Measurements from ENCODE around the gene COX20. TPM values are rescaled to one million over a fixed set of nuclear protein-coding genes. Genes with fewer than 3 reads are reported as not detected.

Gene COX20
- total and polyA plus RNA-seq, 2 of the 4 experiments (the other 2 are of a cell fraction), result 13.3 to 27.0 TPM

GRCh38 chr1:244893836-244894235, 58.4 kb downstream of the COX20 start:
- H3K36me3 ChIP-seq (ENCODE audit: control insufficient read depth, insufficient read depth, low read length), result no peaks in the 10 kb centered on the region
- ChIA-PET CTCF (interaction anchor here (1.2 kb wide), 1 partner anchor 149 kb away, joined by 3 read pairs; no protein-coding TSS in a partner anchor), POLR2A (ENCODE audit: unreplicated experiment) (no interaction called here)
- H4K20me1 ChIP-seq (ENCODE audit: insufficient read depth, low read length), result no peaks in the 10 kb centered on the region
- H3K4me2 ChIP-seq (ENCODE audit: low read depth, low read length), result no peak overlapping the region
- in situ Hi-C loops (cut with MboI; ENCODE audit: low sequenced_read_pairs) (no loop called here), dilution Hi-C loops (cut with HindIII; ENCODE audit: low sequenced_read_pairs, unreplicated experiment) (no loop called here), intact Hi-C loops (cut with micrococcal nuclease) (no loop called here)
- H2BK20ac ChIP-seq (ENCODE audit: low read depth, low read length), result no peak overlapping the region
- no peak for ATAC-seq (ENCODE audit: low read depth)
- H2AK9ac ChIP-seq (replicated peaks; ENCODE audit: low read depth, low read length, poor library complexity), result no peak overlapping the region
- no TSS peak for BruUV-seq (replicated peaks)
- peaks cover 6% of the 10 kb centered on the region; the same call in 1 of the 2 replicates for H3K9me1 ChIP-seq (ENCODE audit: insufficient read depth, low read length)
- no peak overlapping the region; the same call in 1 of the 2 replicates for H3K4ac ChIP-seq (ENCODE audit: low read depth, low read length)
- no peak overlapping the region for H3K4me3 ChIP-seq (ENCODE audit: insufficient read depth, low read depth, low read length)
- H2BK5ac ChIP-seq (ENCODE audit: low read depth, low read length, poor library complexity, severe bottlenecking), result no peak overlapping the region
- H3K27me3 ChIP-seq (ENCODE audit: control insufficient read depth, insufficient read depth, low read length), result no peaks in the 10 kb centered on the region
- H3K23ac ChIP-seq (ENCODE audit: low read depth, low read length), result no peak overlapping the region
- H3K27ac ChIP-seq (ENCODE audit: insufficient read depth, low read length), result no peak overlapping the region
- H4K8ac ChIP-seq (ENCODE audit: low read depth in 2 of 2, low read length in 2 of 2), result no peak overlapping the region
- H4K5ac ChIP-seq (ENCODE audit: low read depth, low read length), result no peak overlapping the region
- no peak overlapping the region for H3K56ac ChIP-seq (ENCODE audit: extremely low read depth, insufficient read depth, low read length)
- H2BK15ac ChIP-seq (ENCODE audit: low read depth, low read length), result no peak overlapping the region; the same call in 2 of the 3 replicates
- no peak overlapping the region for H3K18ac ChIP-seq (ENCODE audit: low read depth, low read length)
- no peak overlapping the region for H4K91ac ChIP-seq (ENCODE audit: insufficient read depth, low read depth, low read length)
- no peak overlapping the region for H3K9ac ChIP-seq (ENCODE audit: low read depth, low read length)
- WGBS, 2 experiments (ENCODE audit: extremely low coverage in 2 of 2, insufficient read length in 1 of 2), result 100% methylated on average over 2 of the region's 7 CpGs; no CpG with 5 or more reads in 1 of the 2 experiments
- TF ChIP-seq CEBPB (IDR thresholded peaks at IDR 0.05; ENCODE audit: low read depth, low read length) (no peak), CTCF (conservative IDR thresholded peaks at IDR 0.05; ENCODE audit: low read depth, low read length) (no peak), CHD1 (IDR thresholded peaks at IDR 0.05; ENCODE audit: low read depth, low read length) (no peak), FOS (IDR thresholded peaks at IDR 0.05; ENCODE audit: low read depth, low read length) (no peak), MAFK (IDR thresholded peaks at IDR 0.05; ENCODE audit: low read depth, low read length) (no peak)
- TF ChIP-seq, protein P1, sequence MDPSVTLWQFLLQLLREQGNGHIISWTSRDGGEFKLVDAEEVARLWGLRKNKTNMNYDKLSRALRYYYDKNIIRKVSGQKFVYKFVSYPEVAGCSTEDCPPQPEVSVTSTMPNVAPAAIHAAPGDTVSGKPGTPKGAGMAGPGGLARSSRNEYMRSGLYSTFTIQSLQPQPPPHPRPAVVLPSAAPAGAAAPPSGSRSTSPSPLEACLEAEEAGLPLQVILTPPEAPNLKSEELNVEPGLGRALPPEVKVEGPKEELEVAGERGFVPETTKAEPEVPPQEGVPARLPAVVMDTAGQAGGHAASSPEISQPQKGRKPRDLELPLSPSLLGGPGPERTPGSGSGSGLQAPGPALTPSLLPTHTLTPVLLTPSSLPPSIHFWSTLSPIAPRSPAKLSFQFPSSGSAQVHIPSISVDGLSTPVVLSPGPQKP (IDR thresholded peaks at IDR 0.05; ENCODE audit: borderline replicate concordance, low read depth, low read length), result no peak
- TF ChIP-seq, protein P2, sequence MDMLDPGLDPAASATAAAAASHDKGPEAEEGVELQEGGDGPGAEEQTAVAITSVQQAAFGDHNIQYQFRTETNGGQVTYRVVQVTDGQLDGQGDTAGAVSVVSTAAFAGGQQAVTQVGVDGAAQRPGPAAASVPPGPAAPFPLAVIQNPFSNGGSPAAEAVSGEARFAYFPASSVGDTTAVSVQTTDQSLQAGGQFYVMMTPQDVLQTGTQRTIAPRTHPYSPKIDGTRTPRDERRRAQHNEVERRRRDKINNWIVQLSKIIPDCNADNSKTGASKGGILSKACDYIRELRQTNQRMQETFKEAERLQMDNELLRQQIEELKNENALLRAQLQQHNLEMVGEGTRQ (IDR thresholded peaks at IDR 0.05; ENCODE audit: low read depth, low read length), result no peak
- no peak overlapping the region; the same call in 1 of the 2 replicates for H2AK5ac ChIP-seq (ENCODE audit: low read depth, low read length)
- H2AFZ ChIP-seq (replicated peaks; ENCODE audit: low read length, poor library complexity), result no peak overlapping the region
- peaks cover 0 to 3% of the 10 kb centered on the region in 2 experiments; a peak in 1 of 4 replicates for H3K79me1 ChIP-seq (ENCODE audit: low read depth in 1 of 2, low read length in 2 of 2)
- no peak overlapping the region for H2BK120ac ChIP-seq (ENCODE audit: low read depth, low read length)
- no peak overlapping the region for H3K14ac ChIP-seq (replicated peaks; ENCODE audit: low read depth, low read length)
- DNase-seq, result no peak
- no peaks in the 10 kb centered on the region for H3K4me1 ChIP-seq (ENCODE audit: control insufficient read depth, insufficient read depth, low read length)
- no peaks in the 10 kb centered on the region for H3K9me3 ChIP-seq (ENCODE audit: control insufficient read depth, insufficient read depth, low read length)

Data from IMR-90 (cell line).